Lower leg skin (tissue), 3 donors: ENCODE results near the gene CKAP2.
"Not testable (repeated sequence)": the region's sequence is repeated elsewhere in the genome, so short reads cannot be mapped to it uniquely, and the experiment has no call there.

Experiments used
- POLR2A ChIP-seq, 2 donors: fragments of 450-650 bp; IDR thresholded peaks; one replicate each; pipeline ENCODE4 v1.6.1; 2016 to 2017; ENCODE audit warnings: antibody characterized with exemption in 2 of 2, mild to moderate bottlenecking in 1 of 2, moderate library complexity in 1 of 2
- TF ChIP-seq, protein P1 (sequence below), 3 donors: fragments of 450-650 bp; IDR thresholded peaks; one replicate each; pipeline ENCODE4 v1.5.1; 2016; ENCODE audit warnings: antibody characterized with exemption in 3 of 3, mild to moderate bottlenecking in 3 of 3, moderate library complexity in 2 of 3

DNA sequence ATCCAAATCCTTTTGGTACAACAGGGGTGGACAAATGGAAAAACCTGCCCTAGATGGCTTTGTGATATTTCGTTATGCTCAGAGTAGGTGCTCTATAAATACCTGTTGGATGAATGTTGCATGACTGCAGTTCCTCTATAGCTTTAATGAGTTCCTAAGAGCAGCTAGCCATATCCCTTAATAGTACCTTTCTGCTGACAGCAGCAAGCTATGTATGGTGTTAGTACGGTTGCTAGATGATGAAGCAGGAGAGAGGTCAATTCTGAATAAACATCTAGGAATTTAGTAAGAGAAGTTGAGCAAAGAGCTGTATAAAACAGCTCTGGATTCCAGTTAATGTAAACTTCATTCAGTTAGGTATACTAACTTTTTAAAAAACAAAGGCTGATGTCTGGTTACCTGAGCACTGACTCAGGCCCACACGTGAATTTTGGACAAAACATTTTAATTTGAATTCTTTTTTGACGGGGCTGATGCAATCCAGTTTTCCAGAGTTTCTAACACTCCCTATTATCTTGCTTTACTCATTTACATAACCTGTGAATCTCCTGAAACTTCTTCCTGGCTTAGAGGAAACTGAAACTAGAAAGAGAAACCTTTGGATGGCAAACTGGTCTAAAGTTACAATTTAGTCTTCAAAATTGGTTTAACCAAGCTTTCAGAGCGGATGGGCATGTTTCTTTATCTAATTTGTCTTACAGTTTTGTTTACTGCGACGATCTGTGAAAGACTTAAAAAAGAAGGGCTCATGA lies 25.6 kb downstream of the CKAP2 start:
- TF ChIP-seq, protein P1, sequence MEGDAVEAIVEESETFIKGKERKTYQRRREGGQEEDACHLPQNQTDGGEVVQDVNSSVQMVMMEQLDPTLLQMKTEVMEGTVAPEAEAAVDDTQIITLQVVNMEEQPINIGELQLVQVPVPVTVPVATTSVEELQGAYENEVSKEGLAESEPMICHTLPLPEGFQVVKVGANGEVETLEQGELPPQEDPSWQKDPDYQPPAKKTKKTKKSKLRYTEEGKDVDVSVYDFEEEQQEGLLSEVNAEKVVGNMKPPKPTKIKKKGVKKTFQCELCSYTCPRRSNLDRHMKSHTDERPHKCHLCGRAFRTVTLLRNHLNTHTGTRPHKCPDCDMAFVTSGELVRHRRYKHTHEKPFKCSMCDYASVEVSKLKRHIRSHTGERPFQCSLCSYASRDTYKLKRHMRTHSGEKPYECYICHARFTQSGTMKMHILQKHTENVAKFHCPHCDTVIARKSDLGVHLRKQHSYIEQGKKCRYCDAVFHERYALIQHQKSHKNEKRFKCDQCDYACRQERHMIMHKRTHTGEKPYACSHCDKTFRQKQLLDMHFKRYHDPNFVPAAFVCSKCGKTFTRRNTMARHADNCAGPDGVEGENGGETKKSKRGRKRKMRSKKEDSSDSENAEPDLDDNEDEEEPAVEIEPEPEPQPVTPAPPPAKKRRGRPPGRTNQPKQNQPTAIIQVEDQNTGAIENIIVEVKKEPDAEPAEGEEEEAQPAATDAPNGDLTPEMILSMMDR (IDR thresholded peaks at IDR 0.05) = not testable (repeated sequence)
- TF ChIP-seq POLR2A (IDR thresholded peaks at IDR 0.05) = not testable (repeated sequence)
